ENCODE results near the gene SVIL.
"Not testable (repeated sequence)": the region's sequence is repeated elsewhere in the genome, so short reads cannot be mapped to it uniquely, and the experiment has no call there.

The SVIL gene

GRCh38 chr10:29522061-29522855, 112.5 kb downstream of the SVIL start:
- no peak for DNase-seq (ENCODE audit: low read depth in 4 of 4, low spot score in 1 of 4)

GRCh38 chr10:29519659-29520058, 115.1 kb downstream of the SVIL start:
- DNase-seq (ENCODE audit: low read depth in 4 of 4, low spot score in 1 of 4): no peak

DNA sequence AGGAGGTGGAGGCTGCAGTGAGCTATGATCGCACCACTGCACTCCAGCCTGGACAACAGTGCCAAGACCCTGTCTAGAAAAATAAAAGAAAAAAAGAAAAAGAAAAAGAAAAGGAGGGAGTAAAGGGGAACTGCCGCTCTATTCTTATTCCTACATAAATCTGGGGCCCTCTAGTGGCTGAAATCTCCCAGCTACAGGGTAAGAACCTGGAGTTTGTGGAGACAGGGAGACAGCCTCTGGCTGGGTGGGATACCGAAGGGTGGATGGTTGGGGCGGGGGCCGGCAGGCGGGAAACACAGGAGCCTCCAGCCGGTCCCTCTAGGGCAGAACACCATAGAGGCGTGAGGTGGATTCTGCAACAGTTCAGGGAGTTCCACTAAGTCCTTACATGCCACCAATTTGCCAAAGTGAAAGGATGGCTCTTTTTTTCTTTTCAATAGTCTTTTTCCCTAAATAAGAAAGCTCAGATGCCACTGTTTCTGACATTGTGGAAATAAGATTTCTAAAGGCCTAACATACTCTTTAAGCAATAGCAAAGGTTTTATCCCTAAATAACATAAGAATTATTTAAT, 117.3 kb downstream of the SVIL start:
- no peak for DNase-seq (ENCODE audit: low read depth in 4 of 4, low spot score in 1 of 4)

GRCh38 chr10:29516309-29516932, 118.3 kb downstream of the SVIL start:
- not testable (repeated sequence) for DNase-seq (ENCODE audit: low read depth in 4 of 4, low spot score in 1 of 4)

- not testable (repeated sequence) for DNase-seq (ENCODE audit: low read depth in 4 of 4, low spot score in 1 of 4)
Measured at GRCh38 chr10:29515879-29516278, 118.9 kb downstream of the SVIL start.

GRCh38 chr10:29515104-29515503, 119.7 kb downstream of the SVIL start:
- not testable (repeated sequence) for DNase-seq (ENCODE audit: low read depth in 4 of 4, low spot score in 1 of 4)

- DNase-seq (ENCODE audit: low read depth in 4 of 4, low spot score in 1 of 4): no peak
Measured at GRCh38 chr10:29514306-29514705, 120.5 kb downstream of the SVIL start.

DNA sequence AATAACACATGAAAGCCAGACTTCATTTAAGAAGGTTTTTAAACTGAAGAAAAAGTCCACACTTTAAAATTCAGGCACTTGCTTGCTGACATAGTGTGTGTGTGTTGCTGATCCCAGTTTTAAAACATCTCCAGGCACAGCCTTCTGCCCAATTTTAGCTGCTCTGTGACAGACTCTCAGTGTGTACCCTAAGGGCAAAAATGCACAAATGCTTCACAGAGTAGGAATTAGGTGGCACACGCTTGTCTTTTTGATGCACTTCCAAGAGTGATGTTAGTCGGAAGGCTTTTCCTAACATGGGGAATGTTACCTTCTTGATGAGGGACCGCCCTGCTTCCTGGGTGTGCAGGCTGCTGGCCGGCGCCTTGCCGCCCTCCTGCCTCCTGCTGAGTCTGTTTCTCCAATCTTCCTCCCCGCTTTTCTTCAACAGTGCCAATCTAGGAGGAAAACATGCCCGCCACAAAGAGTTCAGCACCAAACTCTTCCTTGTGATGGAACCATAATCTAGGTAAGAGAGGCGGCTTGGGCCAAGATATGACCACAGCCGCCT, 122.3 kb downstream of the SVIL start:
- no peak for DNase-seq (ENCODE audit: low read depth in 4 of 4, low spot score in 1 of 4)

DNA sequence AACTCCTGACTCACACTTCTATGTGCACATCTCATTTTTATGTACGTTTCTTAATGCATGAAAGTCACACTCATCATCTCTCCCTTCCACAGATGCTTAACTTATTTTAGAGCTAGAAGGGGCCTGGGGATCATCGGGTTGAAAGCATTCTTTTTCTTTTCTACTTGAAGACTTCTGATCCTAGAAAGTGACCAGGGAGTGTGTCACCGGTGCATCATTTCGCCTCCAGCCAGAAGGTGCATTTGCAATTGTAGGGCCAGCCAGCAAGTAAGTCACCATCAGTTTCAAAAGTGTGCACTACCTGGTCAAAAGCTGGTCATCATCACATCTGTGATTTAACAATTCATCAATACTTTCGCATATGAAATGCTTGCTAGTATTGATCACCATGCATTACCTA, 123.0 kb downstream of the SVIL start:
- not testable (repeated sequence) for DNase-seq (ENCODE audit: low read depth in 4 of 4, low spot score in 1 of 4)

- not testable (repeated sequence) for DNase-seq (ENCODE audit: low read depth in 4 of 4, low spot score in 1 of 4)
Measured at GRCh38 chr10:29510483-29511157, 124.2 kb downstream of the SVIL start.

DNA sequence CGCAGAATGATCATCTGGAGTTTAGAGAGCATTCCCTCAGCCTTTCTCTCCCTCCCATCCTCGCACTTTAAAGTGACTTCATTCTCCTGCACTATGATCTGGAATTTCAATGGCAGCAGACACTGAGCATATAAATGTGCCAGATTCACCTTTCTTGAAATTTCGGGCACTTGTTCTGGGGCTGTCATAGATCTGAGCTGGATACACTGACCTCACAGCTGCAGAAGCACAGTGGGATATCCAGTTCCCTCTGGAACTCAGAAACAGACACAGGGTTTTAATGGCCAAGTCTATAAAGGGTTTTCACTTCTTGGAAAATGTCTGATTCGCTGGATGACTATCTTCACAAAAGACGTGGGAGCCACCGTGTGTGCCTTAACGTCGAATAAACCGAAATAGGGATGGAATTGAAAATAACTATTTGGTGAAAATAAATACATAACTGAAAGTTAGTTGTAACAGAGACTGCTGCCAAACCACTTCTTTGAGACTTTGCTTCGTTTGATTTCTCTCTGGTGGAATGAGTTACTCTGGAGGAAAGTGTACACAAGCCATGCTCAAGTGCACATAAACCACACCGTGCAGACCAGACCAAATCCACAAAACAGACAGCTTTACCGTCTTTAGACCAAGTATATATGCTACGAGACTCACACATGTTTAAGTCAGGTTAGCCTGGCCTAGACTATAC, 126.1 kb downstream of the SVIL start:
- no peak for DNase-seq (ENCODE audit: low read depth in 4 of 4, low spot score in 1 of 4)

DNA sequence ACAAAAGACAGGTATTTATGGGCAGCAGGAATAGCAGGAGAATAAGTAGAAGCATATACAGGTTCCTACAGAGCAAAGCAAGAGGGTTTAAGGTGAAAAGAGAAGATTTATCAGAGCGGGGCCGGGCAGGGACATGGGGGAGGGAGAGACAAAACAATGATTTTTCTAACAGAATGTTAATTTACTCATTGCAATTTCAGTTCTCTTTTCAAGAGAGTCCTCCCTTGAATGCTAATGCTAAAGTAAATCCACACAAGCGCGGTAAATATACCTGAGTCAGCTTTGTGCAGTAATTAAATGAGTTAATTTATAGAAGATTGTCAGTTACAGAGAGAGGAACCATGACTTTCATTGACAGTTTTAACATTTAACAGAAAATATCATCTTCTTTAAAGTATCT, 127.0 kb downstream of the SVIL start:
- DNase-seq (ENCODE audit: low read depth in 4 of 4, low spot score in 1 of 4): not testable (repeated sequence)

GRCh38 chr10:29506324-29506921, 128.3 kb downstream of the SVIL start:
- DNase-seq (ENCODE audit: low read depth in 4 of 4, low spot score in 1 of 4): not testable (repeated sequence)

DNA sequence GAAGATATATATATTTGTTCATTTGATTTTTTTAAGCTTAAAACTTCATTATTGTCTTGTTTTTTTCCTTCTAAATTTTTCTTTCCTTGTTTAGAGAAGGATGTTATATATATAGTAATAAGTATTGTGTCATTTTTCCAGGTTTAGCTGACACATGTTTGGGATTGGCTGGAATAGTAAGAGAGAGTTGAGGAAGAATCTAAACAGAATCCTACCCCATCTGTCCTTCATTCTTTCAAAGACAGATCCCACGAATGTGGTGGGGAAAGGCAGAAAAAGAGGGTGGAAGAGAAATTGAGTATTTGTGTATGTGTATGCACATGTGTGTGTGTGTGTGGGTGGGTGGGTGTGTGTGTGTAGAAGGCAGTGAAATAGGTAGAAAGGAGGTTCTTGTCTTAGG, 132.4 kb downstream of the SVIL start:
- no peak for DNase-seq (ENCODE audit: low read depth in 4 of 4, low spot score in 1 of 4)

- DNase-seq (ENCODE audit: low read depth in 4 of 4, low spot score in 1 of 4): no peak
Measured at GRCh38 chr10:29501692-29502091, 133.1 kb downstream of the SVIL start.

GRCh38 chr10:29499993-29500537, 134.7 kb downstream of the SVIL start:
- DNase-seq (ENCODE audit: low read depth in 4 of 4, low spot score in 1 of 4): no peak

GRCh38 chr10:29496341-29497162, 138.2 kb downstream of the SVIL start:
- DNase-seq (ENCODE audit: low read depth in 4 of 4, low spot score in 1 of 4): peak; percentile 33 to 49 (median 39)

- no peak for DNase-seq (ENCODE audit: low read depth in 4 of 4, low spot score in 1 of 4)
Measured at GRCh38 chr10:29495366-29495765, 139.4 kb downstream of the SVIL start.

- no peak for DNase-seq (ENCODE audit: low read depth in 4 of 4, low spot score in 1 of 4)
Measured at GRCh38 chr10:29493697-29494096, 141.1 kb downstream of the SVIL start.

All from stimulated activated CD4-positive, alpha-beta T cell treated with anti-CD3 and anti-CD28 coated beads, Interleukin-1b, Interleukin-23, amount 100 ng/mL, for 24 hours (primary cell).